GM12801 (cell line): Measurements from ENCODE around the gene DTX2.
"Not testable (repeated sequence)": the region's sequence is repeated elsewhere in the genome, so short reads cannot be mapped to it uniquely, and the experiment has no call there.

Experiments
- CTCF ChIP-seq: IDR thresholded peaks from one replicate; pipeline ENCODE4 v1.5.1; 2011; ENCODE audit warnings: control low read depth; ENCODE audit not compliant: insufficient read length; ENCODE audit errors: extremely low read depth

The DTX2 gene

GRCh38 chr7:76543197-76543596 lies 81.7 kb downstream of the DTX2 start, which contains the start of gene SPDYE16:
Gene SPDYE16, minus strand, starts transcription at chr7:76543297. Its CDS starts 1,838 bp downstream, at chr7:76541459.
- not testable (repeated sequence) for TF ChIP-seq CTCF
